ENCODE data around the gene CCL1. TPM values are rescaled to one million over a fixed set of nuclear protein-coding genes. Genes with fewer than 3 reads are reported as not detected.

Gene CCL1
- total RNA-seq, 1 experiment from 2014 or later: not detected

- ChIA-PET CTCF (interaction anchor here (0.9 to 4.1 kb wide), 4 partner anchors 11 to 179 kb away, joined by 3 to 37 read pairs (median 4); no protein-coding TSS in a partner anchor), POLR2A (no interaction called here)
- no peak for DNase-seq (ENCODE audit: low spot score)
- no peak for ATAC-seq
- no peak overlapping the region for H3K27ac Mint-ChIP-seq
- TF ChIP-seq ZNF423 (CRISPR knock-in tag; IDR thresholded peaks at IDR 0.05) (no peak), USF1 (CRISPR knock-in tag; IDR thresholded peaks at IDR 0.05) (no peak), JUN (CRISPR knock-in tag; IDR thresholded peaks at IDR 0.05) (no peak), ATF6 (CRISPR knock-in tag; IDR thresholded peaks at IDR 0.05) (no peak), MYBL2 (CRISPR knock-in tag; IDR thresholded peaks at IDR 0.05) (no peak), ZNF425 (CRISPR knock-in tag; conservative IDR thresholded peaks at IDR 0.05) (no peak), ATF1 (CRISPR knock-in tag; IDR thresholded peaks at IDR 0.05) (no peak), CDX4 (CRISPR knock-in tag; IDR thresholded peaks at IDR 0.05; ENCODE audit: borderline replicate concordance) (no peak)
- peaks cover 3% of the 10 kb centered on the region; the same call in 1 of the 2 replicates for H3K4me1 Mint-ChIP-seq
- no peak overlapping the region for H3K4me3 Mint-ChIP-seq
- no peaks in the 10 kb centered on the region; the same call in 1 of the 2 replicates for H3K36me3 Mint-ChIP-seq
- H3K9me3 Mint-ChIP-seq: peaks cover 10% of the 10 kb centered on the region
- H3K27me3 Mint-ChIP-seq (ENCODE audit: low read depth): peaks cover 6% of the 10 kb centered on the region
These were observed 13.3 kb downstream of the CCL1 start for GRCh38 chr17:34349751-34350150.

- ChIA-PET POLR2A (no interaction called here), CTCF (no interaction called here)
- Mint-ChIP-seq H3K9me3 (no peaks in the 10 kb centered on the region), H3K36me3 (no peaks in the 10 kb centered on the region), H3K4me1 (peaks cover 3% of the 10 kb centered on the region; the same call in 1 of the 2 replicates), H3K27me3 (ENCODE audit: low read depth) (no peaks in the 10 kb centered on the region; the same call in 1 of the 2 replicates), H3K27ac (no peak overlapping the region), H3K4me3 (no peak overlapping the region)
- no peak for DNase-seq (ENCODE audit: low spot score)
- ATAC-seq: no peak
- peak; percentile 44; the same call in 1 of the 2 replicates for TF ChIP-seq GABPB1 (CRISPR knock-in tag; IDR thresholded peaks at IDR 0.05)
- TF ChIP-seq RORB (CRISPR knock-in tag; IDR thresholded peaks at IDR 0.05): no peak
These were observed 16.0 kb downstream of the CCL1 start for GRCh38 chr17:34347063-34347462.

- ATAC-seq: no peak
- ChIA-PET POLR2A (no interaction called here), CTCF (interaction anchor here (1.5 kb wide), 1 partner anchor 19 kb away, joined by 3 read pairs; no protein-coding TSS in a partner anchor)
- DNase-seq (ENCODE audit: low spot score): no peak
- Mint-ChIP-seq H3K36me3 (no peaks in the 10 kb centered on the region), H3K27me3 (ENCODE audit: low read depth) (peaks cover 4% of the 10 kb centered on the region), H3K4me1 (no peaks in the 10 kb centered on the region), H3K4me3 (no peak overlapping the region), H3K27ac (no peak overlapping the region), H3K9me3 (no peaks in the 10 kb centered on the region)
- no peak for TF ChIP-seq ZNF671 (CRISPR knock-in tag; IDR thresholded peaks at IDR 0.05)
- no peak for TF ChIP-seq STAT6 (CRISPR knock-in tag; conservative IDR thresholded peaks at IDR 0.05; ENCODE audit: low read depth)
- TF ChIP-seq ZNF121 (CRISPR knock-in tag; IDR thresholded peaks at IDR 0.05): no peak
- no peak for TF ChIP-seq ZNF532 (CRISPR knock-in tag; IDR thresholded peaks at IDR 0.05; ENCODE audit: borderline replicate concordance)
- TF ChIP-seq MAX (CRISPR knock-in tag; IDR thresholded peaks at IDR 0.05): no peak
- TF ChIP-seq ZNF416 (CRISPR knock-in tag; IDR thresholded peaks at IDR 0.05): no peak
- no peak for TF ChIP-seq GABPB1 (CRISPR knock-in tag; IDR thresholded peaks at IDR 0.05)
These were observed 21.1 kb downstream of the CCL1 start for GRCh38 chr17:34341916-34342315.

Measured in WTC11 (cell line).